Testis (tissue), 3 donors: ENCODE results near the gene FHIT. TPM values are rescaled to one million over a fixed set of nuclear protein-coding genes. Genes with fewer than 3 reads are reported as not detected.

ENCODE experiments used
- DNase-seq: peaks from one replicate; pipeline ENCODE4 v3.0.0-alpha.2; 2019
- H3K27ac ChIP-seq, 2 donors: fragments of 200-600 bp; sonication (generic); one replicate each; pipeline ENCODE4 v1.5.1; 2019
- H3K27me3 ChIP-seq: fragments of 200-600 bp; sonication (generic); one replicate; pipeline ENCODE4 v1.5.1; 2019
- H3K36me3 ChIP-seq: fragments of 200-600 bp; sonication (generic); one replicate; pipeline ENCODE4 v1.5.1; 2017; ENCODE audit warnings: low read depth; ENCODE audit errors: missing control alignments
- H3K4me1 ChIP-seq: fragments of 200-600 bp; sonication (generic); one replicate; pipeline ENCODE4 v1.5.1; 2019
- H3K4me3 ChIP-seq, 2 donors: fragments of 200-600 bp; sonication (generic); one replicate each; pipeline ENCODE4 v1.5.1; 2017 to 2019
- H3K9me3 ChIP-seq: fragments of 200-600 bp; sonication (generic); one replicate; pipeline ENCODE4 v1.5.1; 2017
- POLR2A ChIP-seq: fragments of 450-650 bp; IDR thresholded peaks from one replicate; pipeline ENCODE4 v1.6.1; 2017; ENCODE audit warnings: antibody characterized with exemption, mild to moderate bottlenecking, moderate library complexity
- WGBS, 2 donors: methylation state at CpG; one replicate each; pipeline ENCODE4 v1.1.5; 2018; 5-methylcytosine and 5-hydroxymethylcytosine counted together
- intact Hi-C: fragments of 100-400 bp; cut with DNase I; formaldehyde crosslinking; loops from one replicate; pipeline ENCODE4 v1.15.1; 2023; ENCODE audit warnings: low total_unique reads
- polyA plus RNA-seq: library from polyadenylated mRNA; stranded (reverse); fragments of 350-450 nt; fragmentation: Illumina TruSeq; extraction: RNeasy Lipid Tissue Mini Kit (QIAGEN cat#74804); gene quantifications from one replicate; pipeline ENCODE4 v1.2.3, GENCODE V29; 2014; ENCODE audit warnings: low read depth, low replicate concordance; ENCODE audit not compliant: insufficient read depth
- total RNA-seq, 2 donors: library from RNA; depleted of rRNA; stranded (reverse); fragments of >200 nt; gene quantifications; one replicate each; pipeline ENCODE4 v1.2.3, GENCODE V29; 2016
- TF ChIP-seq, protein P1 (sequence below), 3 experiments: fragments of 450-650 bp in 2 of 3; fragments of 200-600 bp in 1 of 3; sonication (generic) in 1 of 3; IDR thresholded peaks; one replicate each; pipeline ENCODE4 v1.5.1; 2016 to 2019; ENCODE audit warnings: antibody characterized with exemption in 3 of 3, mild to moderate bottlenecking in 2 of 3, moderate library complexity in 1 of 3

The FHIT gene
- total and polyA plus RNA-seq, 3 donors from 2014 or later: 10.1 to 29.6 (median 15.5) TPM

DNA sequence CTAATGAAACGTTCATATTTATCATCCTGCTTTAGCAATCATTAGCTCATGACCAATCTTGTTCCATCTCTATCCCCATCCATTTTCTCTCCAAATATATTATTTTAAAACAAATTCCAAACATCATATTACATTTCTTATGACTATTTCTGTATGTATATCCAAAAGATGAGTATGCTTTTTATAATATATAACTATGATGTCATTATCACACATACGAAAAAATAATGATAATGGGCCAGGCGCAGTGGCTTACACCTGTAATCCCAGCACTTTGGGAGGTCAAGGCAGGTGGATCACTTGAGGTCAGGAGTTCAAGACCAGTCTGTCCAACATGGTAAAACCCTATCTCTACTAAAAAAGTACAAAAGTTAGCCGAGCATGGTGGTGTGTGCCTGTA lies 280.4 kb downstream of the FHIT start:
- TF ChIP-seq, protein P1, sequence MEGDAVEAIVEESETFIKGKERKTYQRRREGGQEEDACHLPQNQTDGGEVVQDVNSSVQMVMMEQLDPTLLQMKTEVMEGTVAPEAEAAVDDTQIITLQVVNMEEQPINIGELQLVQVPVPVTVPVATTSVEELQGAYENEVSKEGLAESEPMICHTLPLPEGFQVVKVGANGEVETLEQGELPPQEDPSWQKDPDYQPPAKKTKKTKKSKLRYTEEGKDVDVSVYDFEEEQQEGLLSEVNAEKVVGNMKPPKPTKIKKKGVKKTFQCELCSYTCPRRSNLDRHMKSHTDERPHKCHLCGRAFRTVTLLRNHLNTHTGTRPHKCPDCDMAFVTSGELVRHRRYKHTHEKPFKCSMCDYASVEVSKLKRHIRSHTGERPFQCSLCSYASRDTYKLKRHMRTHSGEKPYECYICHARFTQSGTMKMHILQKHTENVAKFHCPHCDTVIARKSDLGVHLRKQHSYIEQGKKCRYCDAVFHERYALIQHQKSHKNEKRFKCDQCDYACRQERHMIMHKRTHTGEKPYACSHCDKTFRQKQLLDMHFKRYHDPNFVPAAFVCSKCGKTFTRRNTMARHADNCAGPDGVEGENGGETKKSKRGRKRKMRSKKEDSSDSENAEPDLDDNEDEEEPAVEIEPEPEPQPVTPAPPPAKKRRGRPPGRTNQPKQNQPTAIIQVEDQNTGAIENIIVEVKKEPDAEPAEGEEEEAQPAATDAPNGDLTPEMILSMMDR (IDR thresholded peaks at IDR 0.05): no peak
- no peak for TF ChIP-seq POLR2A
- WGBS, 2 donors: 88% methylated on average over 4 of the region's 4 CpGs

DNA sequence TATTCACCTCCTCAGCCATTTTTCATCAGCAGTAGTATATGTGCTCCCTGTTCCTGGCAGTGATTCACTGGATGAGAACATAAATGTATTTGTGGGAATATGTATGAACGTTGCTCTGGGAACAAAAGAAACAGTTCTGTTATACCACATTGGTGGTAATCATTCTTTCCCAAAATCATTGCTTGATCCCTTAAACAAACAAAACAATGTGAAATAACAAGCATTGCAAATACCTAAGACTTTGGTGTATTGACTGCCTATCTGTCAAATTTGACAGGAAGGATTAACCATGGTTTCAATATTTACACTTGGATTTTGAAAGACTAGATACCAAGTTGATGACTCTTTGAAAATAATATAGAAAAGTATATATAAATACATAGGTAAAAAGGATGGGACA lies 284.1 kb downstream of the FHIT start:
- H3K9me3 ChIP-seq: no peaks in the 10 kb centered on the region
- no peak overlapping the region for H3K4me3 ChIP-seq
- no peak overlapping the region for H3K27ac ChIP-seq
- H3K36me3 ChIP-seq: no peaks in the 10 kb centered on the region
- no peak for DNase-seq
- 74 to 81% methylated on average over 1 of the region's 1 CpG for WGBS, 2 donors
- no peaks in the 10 kb centered on the region for H3K27me3 ChIP-seq
- TF ChIP-seq, protein P1 (IDR thresholded peaks at IDR 0.05): no peak
- TF ChIP-seq POLR2A: no peak
- intact Hi-C loops: no loop called here
- H3K4me1 ChIP-seq: no peaks in the 10 kb centered on the region

More for the DNA sequence above, 280.4 kb downstream of the FHIT start:
- no peak overlapping the region for H3K27ac ChIP-seq
- no peak for DNase-seq
- no peaks in the 10 kb centered on the region for H3K4me1 ChIP-seq
- intact Hi-C loops: no loop called here
- no peak overlapping the region for H3K4me3 ChIP-seq
- no peaks in the 10 kb centered on the region for H3K27me3 ChIP-seq
- H3K9me3 ChIP-seq: no peaks in the 10 kb centered on the region
- no peaks in the 10 kb centered on the region for H3K36me3 ChIP-seq

DNA sequence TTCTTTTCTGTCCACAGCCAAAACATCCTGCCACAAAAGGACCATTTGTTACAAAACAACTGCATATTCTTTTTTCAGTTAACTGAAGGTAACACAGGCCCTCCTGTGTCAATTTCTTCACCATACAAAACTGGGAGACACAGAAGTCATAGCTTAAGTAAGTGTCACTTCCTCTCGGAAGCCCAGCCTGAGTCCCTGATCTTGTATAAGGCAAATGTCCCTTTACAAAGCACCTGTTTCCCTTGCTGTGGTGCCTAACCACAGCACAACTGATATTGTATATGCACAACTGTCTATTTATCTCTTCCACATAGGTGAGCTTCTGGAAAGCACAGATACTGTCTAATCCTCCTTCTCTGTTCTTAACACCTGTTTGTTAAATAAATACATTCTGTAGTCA lies 293.7 kb downstream of the FHIT start:
- Histone ChIP-seq H3K27ac (no peak overlapping the region), H3K4me3 (no peak overlapping the region), H3K4me1 (no peaks in the 10 kb centered on the region), H3K9me3 (no peaks in the 10 kb centered on the region), H3K36me3 (no peaks in the 10 kb centered on the region), H3K27me3 (no peaks in the 10 kb centered on the region)
- no peak for TF ChIP-seq POLR2A
- TF ChIP-seq, protein P1 (IDR thresholded peaks at IDR 0.05): no peak
- 88 to 92% methylated on average over 1 of the region's 1 CpG for WGBS, 2 donors
- DNase-seq: no peak
- intact Hi-C loops: no loop called here

DNA sequence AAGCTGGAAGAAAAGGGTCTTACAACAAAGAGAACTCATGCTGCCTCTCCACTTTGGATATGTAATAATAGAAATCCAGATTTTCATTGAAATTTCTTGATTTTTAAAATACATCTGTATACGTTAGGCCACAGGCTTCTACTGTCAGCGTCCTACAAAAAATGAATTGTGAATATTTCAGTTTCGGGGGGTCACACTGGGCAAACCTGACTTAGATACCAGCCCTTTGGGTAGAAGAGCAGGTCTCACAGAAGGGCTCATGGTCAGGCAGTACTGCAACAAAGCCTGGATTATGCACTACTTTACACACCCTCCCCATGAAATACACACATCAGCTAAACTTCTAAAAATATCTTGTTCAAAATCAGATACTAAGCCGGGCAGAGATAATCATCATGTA lies 294.5 kb downstream of the FHIT start:
- Histone ChIP-seq H3K27ac (no peak overlapping the region), H3K36me3 (no peaks in the 10 kb centered on the region), H3K9me3 (no peaks in the 10 kb centered on the region), H3K4me3 (no peak overlapping the region), H3K4me1 (no peaks in the 10 kb centered on the region), H3K27me3 (no peaks in the 10 kb centered on the region)
- intact Hi-C loops: no loop called here
- 90 to 91% methylated on average over 4 of the region's 4 CpGs for WGBS, 2 donors
- no peak for DNase-seq
- TF ChIP-seq POLR2A: no peak
- TF ChIP-seq, protein P1 (IDR thresholded peaks at IDR 0.05): no peak

DNA sequence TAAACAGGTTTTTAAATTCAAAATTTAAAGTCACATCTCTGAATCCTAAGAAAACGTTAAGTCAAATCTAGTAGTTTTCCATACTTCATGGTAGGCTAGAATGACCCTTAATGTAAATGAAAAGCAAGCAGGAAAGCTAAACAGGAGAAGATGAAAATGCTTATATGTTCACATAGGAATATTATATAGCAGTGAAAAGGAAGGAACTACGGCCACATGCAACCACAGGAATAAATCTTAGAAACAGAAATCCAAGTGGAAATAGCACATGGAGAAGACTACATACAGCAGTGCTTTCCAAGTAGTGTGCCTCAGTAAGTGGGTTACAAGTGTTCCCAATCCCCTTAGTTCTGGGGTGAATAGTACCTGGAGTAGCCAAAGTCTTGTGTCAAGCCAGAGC lies 296.2 kb downstream of the FHIT start:
- 89 to 98% methylated on average over 2 of the region's 2 CpGs for WGBS, 2 donors
- H3K4me3 ChIP-seq: no peak overlapping the region
- H3K36me3 ChIP-seq: no peaks in the 10 kb centered on the region
- no peaks in the 10 kb centered on the region for H3K9me3 ChIP-seq
- no peak for DNase-seq
- intact Hi-C loops: no loop called here
- H3K27ac ChIP-seq: no peak overlapping the region
- no peak for TF ChIP-seq POLR2A
- TF ChIP-seq, protein P1 (IDR thresholded peaks at IDR 0.05): no peak
- no peaks in the 10 kb centered on the region for H3K27me3 ChIP-seq
- no peaks in the 10 kb centered on the region for H3K4me1 ChIP-seq
